Esophagus muscularis mucosa (tissue), 4 donors: ENCODE results near the gene TERT.

ENCODE experiments used
- EP300 ChIP-seq: sonication (generic); formaldehyde crosslinking; IDR thresholded peaks from one replicate; pipeline ENCODE4 v1.6.1; 2017; ENCODE audit warnings: antibody characterized with exemption
- POLR2A ChIP-seq: fragments of 450-650 bp; IDR thresholded peaks from one replicate; pipeline ENCODE4 v1.6.1; 2017; ENCODE audit warnings: antibody characterized with exemption, moderate library complexity, mild to moderate bottlenecking, low read depth
- POLR2AphosphoS5 ChIP-seq, 2 donors: sonication (generic); formaldehyde crosslinking; IDR thresholded peaks; one replicate each; pipeline ENCODE4 v1.6.1; 2017; ENCODE audit warnings: antibody characterized with exemption in 2 of 2
- TF ChIP-seq, protein P1 (sequence below), 3 experiments: fragments of 200-600 bp in 2 of 3; fragments of 450-650 bp in 1 of 3; sonication (generic) in 2 of 3; IDR thresholded peaks; one replicate each; pipeline ENCODE4 v1.5.1; 2017 to 2019; ENCODE audit warnings: antibody characterized with exemption in 3 of 3, mild to moderate bottlenecking in 2 of 3, moderate library complexity in 1 of 3

- TF ChIP-seq, protein P1, sequence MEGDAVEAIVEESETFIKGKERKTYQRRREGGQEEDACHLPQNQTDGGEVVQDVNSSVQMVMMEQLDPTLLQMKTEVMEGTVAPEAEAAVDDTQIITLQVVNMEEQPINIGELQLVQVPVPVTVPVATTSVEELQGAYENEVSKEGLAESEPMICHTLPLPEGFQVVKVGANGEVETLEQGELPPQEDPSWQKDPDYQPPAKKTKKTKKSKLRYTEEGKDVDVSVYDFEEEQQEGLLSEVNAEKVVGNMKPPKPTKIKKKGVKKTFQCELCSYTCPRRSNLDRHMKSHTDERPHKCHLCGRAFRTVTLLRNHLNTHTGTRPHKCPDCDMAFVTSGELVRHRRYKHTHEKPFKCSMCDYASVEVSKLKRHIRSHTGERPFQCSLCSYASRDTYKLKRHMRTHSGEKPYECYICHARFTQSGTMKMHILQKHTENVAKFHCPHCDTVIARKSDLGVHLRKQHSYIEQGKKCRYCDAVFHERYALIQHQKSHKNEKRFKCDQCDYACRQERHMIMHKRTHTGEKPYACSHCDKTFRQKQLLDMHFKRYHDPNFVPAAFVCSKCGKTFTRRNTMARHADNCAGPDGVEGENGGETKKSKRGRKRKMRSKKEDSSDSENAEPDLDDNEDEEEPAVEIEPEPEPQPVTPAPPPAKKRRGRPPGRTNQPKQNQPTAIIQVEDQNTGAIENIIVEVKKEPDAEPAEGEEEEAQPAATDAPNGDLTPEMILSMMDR (IDR thresholded peaks at IDR 0.05), result no peak
- TF ChIP-seq POLR2AphosphoS5 (IDR thresholded peaks at IDR 0.05) (no peak), POLR2A (no peak), EP300 (no peak)
Measured at GRCh38 chr5:1300581-1301083, 5.8 kb upstream of the TERT start.
